Measurements from ENCODE around the gene LGALS8.

DNA sequence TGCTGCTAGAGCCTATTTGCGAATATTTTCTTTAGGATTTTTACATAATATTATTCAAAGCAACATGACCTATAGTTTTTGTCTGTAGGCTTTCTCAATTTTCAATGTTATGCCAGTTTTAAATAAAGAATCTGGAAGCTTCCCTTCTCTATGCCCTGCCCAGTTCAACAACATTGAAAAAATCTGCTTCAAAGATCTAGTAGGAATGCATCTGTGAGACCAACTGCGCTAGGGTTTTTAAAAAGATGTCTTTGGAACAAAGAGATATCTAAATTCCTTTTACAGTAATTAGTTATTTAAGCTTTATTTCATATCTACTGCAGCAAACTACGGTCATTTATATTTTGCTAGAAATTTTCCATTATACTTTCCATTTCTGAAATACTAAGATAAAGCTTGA lies 54.9 kb downstream of the LGALS8 start:
- no peak for TF ChIP-seq CTCF (conservative IDR thresholded peaks at IDR 0.05; ENCODE audit: low read depth, low read length)
- no peak for TF ChIP-seq EZH2phosphoT487 (IDR thresholded peaks at IDR 0.05; ENCODE audit: borderline replicate concordance, low read length)
- no peak for TF ChIP-seq EZH2 (IDR thresholded peaks at IDR 0.05; ENCODE audit: low read length, unreplicated experiment)
